ENCODE measurements around the gene HYLS1. TPM values are rescaled to one million over a fixed set of nuclear protein-coding genes. Genes with fewer than 3 reads are reported as not detected.

HYLS1 gene
- polyA plus RNA-seq, 1 donor (not counting 4 experiments of a cell fraction or from before 2014, with no cell fraction given), result 7.2 TPM

DNA sequence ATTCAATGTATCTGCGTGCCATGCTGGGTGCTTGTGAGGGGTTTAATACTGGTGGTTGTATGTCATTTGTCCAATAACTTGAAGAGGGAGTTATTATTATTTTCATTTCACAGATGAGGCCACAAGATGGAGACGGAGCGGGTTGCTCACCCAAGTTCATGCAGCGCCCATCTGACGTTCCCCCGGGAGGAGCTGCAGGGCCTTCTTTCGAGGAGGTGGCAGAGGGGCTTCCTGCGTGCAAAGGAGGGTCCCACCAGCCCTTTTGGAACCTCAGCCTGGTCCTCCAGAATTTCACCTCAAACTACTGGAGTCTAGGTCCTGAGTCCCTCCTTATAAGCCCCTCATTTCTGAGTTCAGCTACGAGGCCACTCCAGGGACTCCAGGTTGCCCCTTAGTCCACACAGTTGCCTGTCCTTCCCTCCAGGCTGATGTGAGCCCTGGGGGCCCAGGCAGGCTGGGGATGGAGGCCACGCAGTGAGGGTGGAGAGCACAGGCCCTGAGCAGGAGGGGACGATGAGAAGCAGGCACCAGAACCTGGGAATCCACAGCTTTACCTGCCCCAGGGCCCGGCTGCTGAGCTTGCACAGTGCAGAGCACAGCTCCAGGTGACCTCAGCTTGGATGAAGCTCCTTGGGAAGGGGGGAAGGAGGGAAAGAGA lies 55.4 kb downstream of the HYLS1 start:
- no peaks in the 10 kb centered on the region for H3K9me3 ChIP-seq (ENCODE audit: control insufficient read depth, low read depth, low read length)
- no peak for FAIRE-seq

DNA sequence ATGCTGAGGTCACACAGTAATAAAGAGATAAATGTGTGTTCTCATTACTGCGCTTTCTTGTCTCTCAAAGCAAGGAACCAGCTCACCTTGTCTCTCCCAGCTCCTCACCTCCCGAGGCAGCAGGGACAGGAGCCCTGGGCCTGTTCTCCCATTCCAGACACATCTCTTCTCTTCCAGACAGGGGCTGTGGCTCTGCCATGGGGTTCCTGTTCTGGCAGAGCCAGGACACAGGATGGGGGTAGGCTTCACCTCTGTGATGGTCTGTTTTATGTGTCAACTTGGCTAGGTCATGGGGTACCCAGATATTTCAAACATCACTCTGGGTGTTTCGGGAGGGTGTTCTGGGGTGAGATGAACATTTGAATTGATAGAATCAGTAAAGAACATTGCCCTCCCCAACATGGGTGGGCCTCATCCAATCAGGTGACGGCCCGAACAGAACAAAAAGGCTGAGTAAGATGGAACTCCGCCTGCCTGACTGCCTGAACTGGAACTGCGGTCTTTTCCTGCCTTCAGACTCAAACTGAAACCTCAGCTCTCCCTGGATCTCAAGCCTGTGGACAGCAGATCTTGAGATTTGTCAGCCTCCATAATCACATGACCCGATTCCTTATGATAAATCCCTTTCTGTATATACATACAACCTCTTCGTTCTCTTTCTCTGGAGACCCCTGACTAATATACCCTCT lies 56.3 kb downstream of the HYLS1 start:
- no peaks in the 10 kb centered on the region for H3K79me2 ChIP-seq (ENCODE audit: control insufficient read depth, insufficient read depth, low read length)
- no peak for FAIRE-seq
- H3K4me3 ChIP-seq (ENCODE audit: control insufficient read depth in 2 of 3, extremely low read depth in 1 of 3, insufficient read depth in 2 of 3, low read depth in 1 of 3, low read length in 3 of 3), result no peak overlapping the region
- dilution Hi-C loops (cut with MboI; ENCODE audit: extremely low pct_ligation_motif_present, low sequenced_read_pairs), result loop anchor here (25.0 kb wide), 1 partner anchor 268 kb away; the partner anchor contains the start of genes FAM118B and RPUSD4
- no peaks in the 10 kb centered on the region for H3K27me3 ChIP-seq (ENCODE audit: control insufficient read depth, extremely low read depth, insufficient read depth, low read length)
- H3K27ac ChIP-seq (ENCODE audit: control insufficient read depth, insufficient read depth, low read length), result no peak overlapping the region
- H3K36me3 ChIP-seq (ENCODE audit: control insufficient read depth in 2 of 2, extremely low read depth in 1 of 2, insufficient read depth in 2 of 2, low read length in 2 of 2), result no peaks in the 10 kb centered on the region
- H3K9me3 ChIP-seq (ENCODE audit: control insufficient read depth, low read depth, low read length), result no peaks in the 10 kb centered on the region
- H2AFZ ChIP-seq (ENCODE audit: control insufficient read depth, low read length), result no peak overlapping the region
- no peak overlapping the region for H3K9ac ChIP-seq (ENCODE audit: control insufficient read depth, extremely low read depth, insufficient read depth, low read length)
- H3K9me1 ChIP-seq (ENCODE audit: control insufficient read depth, extremely low read depth, insufficient read depth, low read length), result no peaks in the 10 kb centered on the region
- H3K4me2 ChIP-seq (ENCODE audit: control insufficient read depth, extremely low read depth, insufficient read depth, low read depth, low read length), result no peak overlapping the region
- H3K4me1 ChIP-seq (ENCODE audit: control insufficient read depth, extremely low read depth, insufficient read depth, low read length), result no peaks in the 10 kb centered on the region
- TF ChIP-seq EZH2 (IDR thresholded peaks at IDR 0.05; ENCODE audit: low read length), result no peak
- TF ChIP-seq, protein P1, sequence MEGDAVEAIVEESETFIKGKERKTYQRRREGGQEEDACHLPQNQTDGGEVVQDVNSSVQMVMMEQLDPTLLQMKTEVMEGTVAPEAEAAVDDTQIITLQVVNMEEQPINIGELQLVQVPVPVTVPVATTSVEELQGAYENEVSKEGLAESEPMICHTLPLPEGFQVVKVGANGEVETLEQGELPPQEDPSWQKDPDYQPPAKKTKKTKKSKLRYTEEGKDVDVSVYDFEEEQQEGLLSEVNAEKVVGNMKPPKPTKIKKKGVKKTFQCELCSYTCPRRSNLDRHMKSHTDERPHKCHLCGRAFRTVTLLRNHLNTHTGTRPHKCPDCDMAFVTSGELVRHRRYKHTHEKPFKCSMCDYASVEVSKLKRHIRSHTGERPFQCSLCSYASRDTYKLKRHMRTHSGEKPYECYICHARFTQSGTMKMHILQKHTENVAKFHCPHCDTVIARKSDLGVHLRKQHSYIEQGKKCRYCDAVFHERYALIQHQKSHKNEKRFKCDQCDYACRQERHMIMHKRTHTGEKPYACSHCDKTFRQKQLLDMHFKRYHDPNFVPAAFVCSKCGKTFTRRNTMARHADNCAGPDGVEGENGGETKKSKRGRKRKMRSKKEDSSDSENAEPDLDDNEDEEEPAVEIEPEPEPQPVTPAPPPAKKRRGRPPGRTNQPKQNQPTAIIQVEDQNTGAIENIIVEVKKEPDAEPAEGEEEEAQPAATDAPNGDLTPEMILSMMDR (optimal IDR thresholded peaks at IDR 0.05 in 1 of 3, IDR thresholded peaks at IDR 0.05 in 1 of 3, conservative IDR thresholded peaks at IDR 0.05 in 1 of 3; ENCODE audit: extremely low read depth in 1 of 3, insufficient read depth in 2 of 3, low read length in 3 of 3), result no peak
- H4K20me1 ChIP-seq (ENCODE audit: control insufficient read depth, extremely low read depth, insufficient read depth, low read length), result no peaks in the 10 kb centered on the region
- DNase-seq (ENCODE audit: low read depth, low spot score), result no peak

More for the DNA sequence above, 55.4 kb downstream of the HYLS1 start:
- dilution Hi-C loops (cut with MboI; ENCODE audit: extremely low pct_ligation_motif_present, low sequenced_read_pairs), result loop anchor here (25.0 kb wide), 1 partner anchor 269 kb away; the partner anchor contains the start of genes FAM118B and RPUSD4
- Histone ChIP-seq H3K36me3 (ENCODE audit: control insufficient read depth in 2 of 2, extremely low read depth in 1 of 2, insufficient read depth in 2 of 2, low read length in 2 of 2) (no peaks in the 10 kb centered on the region), H3K9me1 (ENCODE audit: control insufficient read depth, extremely low read depth, insufficient read depth, low read length) (no peaks in the 10 kb centered on the region), H3K4me2 (ENCODE audit: control insufficient read depth, extremely low read depth, insufficient read depth, low read depth, low read length) (no peak overlapping the region), H3K4me1 (ENCODE audit: control insufficient read depth, extremely low read depth, insufficient read depth, low read length) (no peaks in the 10 kb centered on the region), H2AFZ (ENCODE audit: control insufficient read depth, low read length) (no peak overlapping the region), H3K79me2 (ENCODE audit: control insufficient read depth, insufficient read depth, low read length) (no peaks in the 10 kb centered on the region), H3K27ac (ENCODE audit: control insufficient read depth, insufficient read depth, low read length) (no peak overlapping the region), H3K27me3 (ENCODE audit: control insufficient read depth, extremely low read depth, insufficient read depth, low read length) (no peaks in the 10 kb centered on the region), H3K4me3 (ENCODE audit: control insufficient read depth in 2 of 3, extremely low read depth in 1 of 3, insufficient read depth in 2 of 3, low read depth in 1 of 3, low read length in 3 of 3) (no peak overlapping the region), H3K9ac (ENCODE audit: control insufficient read depth, extremely low read depth, insufficient read depth, low read length) (no peak overlapping the region), H4K20me1 (ENCODE audit: control insufficient read depth, extremely low read depth, insufficient read depth, low read length) (no peaks in the 10 kb centered on the region)
- TF ChIP-seq, protein P1 (optimal IDR thresholded peaks at IDR 0.05 in 1 of 3, IDR thresholded peaks at IDR 0.05 in 1 of 3, conservative IDR thresholded peaks at IDR 0.05 in 1 of 3; ENCODE audit: extremely low read depth in 1 of 3, insufficient read depth in 2 of 3, low read length in 3 of 3), result no peak
- TF ChIP-seq EZH2 (IDR thresholded peaks at IDR 0.05; ENCODE audit: low read length), result no peak
- no peak for DNase-seq (ENCODE audit: low read depth, low spot score)

All from keratinocyte (primary cell).